NCI-H1417 (cell line): ENCODE results near the gene HEBP2.

Experiments
- DNase-seq, 3 experiments: peaks; one replicate each; lab custom pipeline; 2025; lab: John Stamatoyannopoulos, UW

HEBP2 gene

GRCh38 chr6:138397128-138398122 lies 6.6 kb upstream of the HEBP2 start:
- peak in 1 of 3 experiments; percentile 44 for DNase-seq

DNA sequence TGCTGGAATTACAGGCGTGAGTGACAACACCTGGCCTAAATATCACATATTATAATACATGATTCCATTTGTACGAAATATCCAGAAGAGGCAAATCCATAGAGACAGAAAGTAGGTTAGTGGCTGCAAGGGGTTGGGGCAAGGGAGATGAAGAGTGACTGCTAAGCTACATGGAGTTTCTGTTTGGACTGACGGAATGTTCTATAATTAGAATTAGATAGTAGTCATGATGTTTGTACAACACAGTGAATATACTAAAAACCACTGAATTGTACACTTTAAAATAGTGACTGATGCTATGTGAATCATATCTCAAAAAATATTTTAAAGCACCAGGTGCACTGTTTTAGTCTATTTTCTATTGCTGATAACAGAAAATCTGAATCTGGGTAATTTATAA lies 3.7 kb upstream of the HEBP2 start:
- DNase-seq, result no peak

- no peak for DNase-seq
Measured at GRCh38 chr6:138401960-138402837, 1.8 kb upstream of the HEBP2 start.

DNA sequence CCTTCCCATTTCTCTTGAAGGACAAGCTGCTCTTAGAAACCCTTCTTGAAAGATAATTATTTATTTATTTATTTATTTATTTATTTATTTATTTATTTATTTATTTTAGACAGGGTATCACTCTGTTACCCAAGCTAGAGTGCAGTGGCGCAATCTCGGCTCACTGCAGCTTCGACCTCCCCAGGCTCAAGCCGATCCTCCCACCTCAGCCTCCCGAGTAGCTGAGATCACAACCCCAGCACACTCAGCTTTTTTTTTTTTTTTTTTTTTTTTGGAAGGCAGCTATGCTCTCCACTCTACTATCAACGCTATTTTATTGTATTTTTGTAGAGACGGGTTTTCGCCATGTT lies 1.2 kb upstream of the HEBP2 start:
- peak in 1 of 3 experiments; percentile 47 for DNase-seq

- DNase-seq, result peak; percentile 23 to 87 (median 85)
Measured at GRCh38 chr6:138403324-138403800, 661 bp upstream of the HEBP2 start.

GRCh38 chr6:138404666-138405337 lies 779 bp downstream of the HEBP2 start:
- DNase-seq, result peak; percentile 33 to 46 (median 34)

DNA sequence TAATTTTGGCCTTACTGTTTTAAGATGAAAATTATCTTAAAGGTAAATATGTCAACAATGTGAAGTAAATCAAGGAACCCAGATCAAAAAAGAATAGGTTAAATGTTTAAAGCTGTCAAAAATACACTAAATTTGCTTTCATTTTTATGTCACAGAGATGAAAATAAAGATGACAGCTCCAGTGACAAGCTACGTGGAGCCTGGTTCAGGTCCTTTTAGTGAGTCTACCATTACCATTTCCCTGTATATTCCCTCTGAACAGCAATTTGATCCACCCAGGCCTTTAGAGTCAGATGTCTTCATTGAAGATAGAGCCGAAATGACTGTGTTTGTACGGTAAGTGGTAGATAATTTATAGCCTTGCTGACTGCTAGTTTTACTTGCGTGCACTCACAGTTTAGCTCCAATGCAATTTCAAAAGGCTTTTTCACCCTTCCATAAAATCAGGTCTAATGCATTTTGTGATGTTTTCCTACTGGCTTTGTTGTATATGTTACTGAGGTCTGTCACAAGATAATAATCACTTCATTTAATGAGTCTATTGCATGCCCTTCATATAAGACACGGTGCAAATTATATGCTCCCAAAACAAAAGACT lies 1.9 kb downstream of the HEBP2 start:
- peak; percentile 39 to 95 (median 76) for DNase-seq

GRCh38 chr6:138406443-138406842 lies 2.4 kb downstream of the HEBP2 start:
- DNase-seq, result peak in 1 of 3 experiments; percentile 47

- no peak for DNase-seq
Measured at GRCh38 chr6:138410048-138410735, 6.2 kb downstream of the HEBP2 start.

DNA sequence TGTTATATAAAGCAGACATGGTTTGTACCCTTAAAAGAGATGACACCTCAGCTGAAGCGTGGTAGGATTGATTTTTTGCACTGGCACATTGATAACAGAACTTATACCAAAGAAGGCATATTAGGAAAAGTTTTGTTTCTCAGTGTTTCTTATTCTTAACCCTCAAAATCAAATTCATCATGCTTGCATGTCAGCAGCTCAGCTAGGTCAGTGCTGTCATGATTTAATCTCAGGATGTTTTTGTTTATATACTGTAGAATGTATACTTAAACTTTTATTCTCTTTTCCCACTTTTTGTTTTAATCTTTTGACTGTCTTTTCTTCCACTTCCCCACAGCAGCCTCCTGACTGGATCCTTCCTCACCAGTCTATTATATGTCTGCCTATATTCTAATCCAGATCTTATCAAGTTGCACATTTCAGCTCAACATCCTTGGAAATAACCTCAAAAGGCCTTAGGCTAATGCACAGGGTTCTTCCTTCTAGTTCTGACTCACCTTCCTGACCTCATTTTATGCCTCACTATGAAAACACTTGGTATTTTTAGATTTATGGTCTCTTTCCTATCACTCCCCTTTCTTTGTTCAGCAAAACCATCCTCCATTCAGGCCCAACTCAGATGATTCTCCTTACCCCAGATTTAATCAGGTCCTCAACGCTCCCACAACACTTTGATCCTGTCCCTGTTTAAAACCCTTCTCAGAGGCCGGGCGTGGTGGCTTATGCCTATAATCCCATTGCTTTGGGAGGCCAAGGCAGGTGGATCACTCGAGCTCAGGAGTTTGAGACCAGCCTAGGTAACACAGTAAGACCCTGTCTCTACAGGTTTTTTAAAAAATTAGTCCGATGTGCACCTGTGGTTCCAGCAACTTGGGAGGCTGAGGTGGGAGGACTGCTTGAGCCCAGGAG lies 7.2 kb downstream of the HEBP2 start:
- DNase-seq, result no peak

DNA sequence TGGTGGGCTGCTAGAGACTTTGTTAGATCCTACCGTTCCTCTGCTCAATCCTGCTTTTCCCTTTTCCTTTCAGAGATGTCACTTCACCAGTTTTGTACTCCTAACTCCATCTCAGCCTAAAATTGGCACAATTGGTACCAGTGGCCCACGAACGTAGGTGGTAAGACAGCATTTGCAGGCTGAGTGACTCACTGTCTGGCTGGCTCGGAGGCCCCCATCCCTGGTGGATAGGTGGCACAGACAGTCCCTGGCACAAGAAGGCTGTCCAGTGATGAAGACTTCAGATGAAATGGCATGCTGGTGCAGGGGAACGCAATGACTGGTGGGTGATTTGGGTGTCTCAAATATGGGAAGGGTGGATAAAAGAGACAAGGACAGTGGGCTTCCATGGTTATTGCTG lies 11.1 kb downstream of the HEBP2 start:
- DNase-seq, result no peak

DNA sequence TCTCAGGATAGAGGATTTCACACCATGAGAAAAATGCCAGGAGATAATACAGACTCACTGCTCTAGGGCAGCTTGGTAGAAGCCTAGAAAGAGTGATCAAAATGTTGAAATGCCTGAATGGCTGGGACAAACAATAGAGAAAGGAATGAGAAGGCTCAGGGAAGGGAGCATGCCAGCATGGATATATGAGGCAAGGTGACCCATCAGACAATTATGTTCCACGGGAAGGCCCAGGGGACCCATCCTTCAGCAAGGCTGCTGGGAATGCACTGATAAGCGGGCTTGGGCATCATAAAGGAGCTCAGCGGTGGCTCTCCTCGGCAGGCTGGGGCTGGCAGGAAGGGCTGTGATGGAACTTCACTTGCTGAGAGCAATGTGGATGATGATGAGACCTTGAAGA lies 12.2 kb downstream of the HEBP2 start:
- no peak for DNase-seq

- no peak for DNase-seq
Measured at GRCh38 chr6:138417493-138418117, 13.6 kb downstream of the HEBP2 start.

DNA sequence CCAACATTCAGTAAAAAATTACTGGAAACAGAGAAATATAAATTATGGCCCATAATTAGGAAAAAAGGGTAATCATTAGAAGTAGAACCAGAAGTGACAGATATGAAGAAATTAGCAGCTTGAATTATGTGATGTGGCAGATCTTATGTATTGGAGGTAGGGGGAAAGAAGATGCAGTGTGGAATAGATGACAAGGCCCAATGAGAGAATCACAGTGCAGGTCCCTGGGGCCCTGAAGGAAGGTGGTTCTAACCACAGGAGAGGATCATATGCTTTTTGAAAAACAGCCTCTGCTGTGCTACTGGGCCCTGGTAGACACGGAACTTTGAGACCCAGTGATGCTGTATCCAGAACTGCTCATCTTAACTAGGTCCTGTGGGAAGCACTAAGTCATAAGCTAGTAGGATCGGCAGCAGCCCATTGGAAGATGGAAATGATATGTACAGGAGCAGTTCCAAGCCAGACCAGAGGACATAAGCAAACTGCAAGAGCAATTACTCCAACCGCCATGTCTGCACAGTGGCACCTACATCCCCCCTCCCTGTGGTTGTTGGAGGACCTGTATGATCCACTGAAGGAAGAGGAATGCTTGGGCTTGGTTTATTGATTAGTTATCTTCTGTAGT lies 14.2 kb downstream of the HEBP2 start:
- DNase-seq, result no peak

GRCh38 chr6:138419766-138420165 lies 15.7 kb downstream of the HEBP2 start:
- no peak for DNase-seq

DNA sequence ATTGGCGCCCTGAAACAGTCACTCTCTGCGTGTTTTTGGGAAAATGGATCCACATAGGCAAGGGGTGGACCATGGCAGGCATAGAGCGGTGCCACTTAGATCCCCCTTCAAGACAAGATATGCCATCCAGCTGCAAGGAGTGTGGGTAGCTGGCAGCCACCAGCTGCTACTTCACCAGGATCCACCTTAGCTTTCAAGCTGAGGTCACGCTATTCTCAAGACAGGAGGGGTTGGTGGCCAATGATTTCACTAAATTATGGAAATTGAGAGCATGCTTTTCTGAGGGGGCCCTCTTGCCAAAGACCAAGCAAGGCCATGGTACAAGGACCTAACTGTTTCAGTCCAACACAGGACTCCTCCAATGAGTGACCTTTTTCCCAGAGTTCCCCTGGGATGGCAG lies 16.3 kb downstream of the HEBP2 start:
- DNase-seq, result no peak

GRCh38 chr6:138421089-138421488 lies 17.1 kb downstream of the HEBP2 start:
- DNase-seq, result no peak

DNA sequence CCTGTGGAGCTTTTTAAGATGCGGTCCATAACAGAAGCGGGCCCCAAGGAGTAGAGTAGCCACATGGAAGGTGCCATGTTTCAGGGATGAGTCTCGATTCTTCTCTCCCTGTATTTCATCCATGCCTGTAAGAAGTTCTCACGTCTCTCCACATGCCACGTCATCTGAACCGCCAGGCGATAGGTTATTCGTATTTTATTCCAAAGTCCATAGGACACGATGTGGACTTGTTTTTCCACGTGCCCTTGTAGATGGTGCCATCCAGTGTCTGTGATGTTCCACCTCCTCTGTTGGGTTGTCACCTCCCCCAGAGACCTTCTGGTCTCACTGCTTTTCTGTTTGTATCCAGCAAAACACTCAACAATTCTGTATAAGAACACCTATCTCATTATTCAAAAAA lies 17.6 kb downstream of the HEBP2 start:
- peak in 1 of 3 experiments; percentile 17 for DNase-seq

GRCh38 chr6:138422861-138423260 lies 18.8 kb downstream of the HEBP2 start:
- DNase-seq, result no peak
